Activated CD4-positive, alpha-beta memory T cell treated with anti-CD3 and anti-CD28 coated beads, Interleukin-2, amount 10 ng/mL, durations not matched to agents 7 days and 5 days (primary cell): Measurements from ENCODE around the gene HIF1AN. TPM values are rescaled to one million over a fixed set of nuclear protein-coding genes. Genes with fewer than 3 reads are reported as not detected.
"Not testable (repeated sequence)": the region's sequence is repeated elsewhere in the genome, so short reads cannot be mapped to it uniquely, and the experiment has no call there.

Experiments
- CTCF ChIA-PET: fragments of 350-600 bp; sonication (Branson Sonifier 250); formaldehyde crosslinking; loops from one replicate; lab custom pipeline; 2021; ENCODE audit warnings: antibody characterized with exemption, inconsistent platforms; lab: Charles Lee
- POLR2A ChIA-PET: fragments of 350-600 bp; sonication (Branson Sonifier 250); formaldehyde crosslinking; loops from one replicate; lab custom pipeline; 2021; ENCODE audit warnings: antibody characterized with exemption; lab: Charles Lee
- DNase-seq: peaks from one replicate; pipeline ENCODE4 v3.0.0-alpha.2; 2020
- H3K27ac Mint-ChIP-seq: one replicate; pipeline ENCODE4 v1.8.0; 2021; ENCODE audit warnings: mild to moderate bottlenecking, mixed read lengths
- H3K27me3 Mint-ChIP-seq: one replicate; pipeline ENCODE4 v1.8.0; 2021; ENCODE audit warnings: mixed read lengths
- H3K36me3 Mint-ChIP-seq: one replicate; pipeline ENCODE4 v1.8.0; 2021; ENCODE audit warnings: low read depth, mixed read lengths
- H3K4me1 Mint-ChIP-seq: one replicate; pipeline ENCODE4 v1.8.0; 2021; ENCODE audit warnings: mixed read lengths
- H3K4me3 Mint-ChIP-seq: one replicate; pipeline ENCODE4 v1.8.0; 2021; ENCODE audit warnings: mild to moderate bottlenecking, mixed read lengths
- H3K9me3 Mint-ChIP-seq: one replicate; pipeline ENCODE4 v1.8.0; 2021; ENCODE audit warnings: mixed read lengths
- total RNA-seq, 2 experiments: library from RNA; stranded (reverse); gene quantifications; one replicate each; pipeline ENCODE4 v1.2.3, GENCODE V29; 2021

The HIF1AN gene
- total RNA-seq, 2 experiments from 2014 or later: 57.7 to 58.8 TPM

DNA sequence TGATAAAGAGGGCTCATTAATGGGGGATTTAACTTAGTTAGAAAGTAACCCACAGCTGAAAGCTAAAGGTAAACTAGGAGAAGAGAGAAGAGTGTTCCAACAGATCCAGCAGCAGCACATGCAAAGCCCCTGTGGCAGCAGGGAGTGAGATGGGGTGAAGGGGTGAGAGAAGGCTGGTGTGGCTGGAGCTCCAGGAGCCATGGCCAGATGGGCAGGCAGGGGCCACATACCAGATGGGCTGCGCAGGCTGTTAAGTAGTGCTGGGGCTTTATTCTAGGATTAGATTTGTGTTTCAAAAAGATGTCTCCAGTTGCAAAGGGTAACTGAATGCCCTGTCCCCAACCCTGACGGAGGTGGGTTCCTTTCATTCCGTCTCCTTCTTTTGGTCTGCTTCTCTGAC is 33.2 kb downstream of the HIF1AN start:
- Mint-ChIP-seq H3K9me3 (no peaks in the 10 kb centered on the region), H3K27ac (no peak overlapping the region), H3K4me1 (peaks cover 5% of the 10 kb centered on the region), H3K27me3 (peaks cover 43% of the 10 kb centered on the region), H3K4me3 (no peak overlapping the region), H3K36me3 (no peaks in the 10 kb centered on the region)
- ChIA-PET CTCF (no interaction called here), POLR2A (no interaction called here)
- no peak for DNase-seq

DNA sequence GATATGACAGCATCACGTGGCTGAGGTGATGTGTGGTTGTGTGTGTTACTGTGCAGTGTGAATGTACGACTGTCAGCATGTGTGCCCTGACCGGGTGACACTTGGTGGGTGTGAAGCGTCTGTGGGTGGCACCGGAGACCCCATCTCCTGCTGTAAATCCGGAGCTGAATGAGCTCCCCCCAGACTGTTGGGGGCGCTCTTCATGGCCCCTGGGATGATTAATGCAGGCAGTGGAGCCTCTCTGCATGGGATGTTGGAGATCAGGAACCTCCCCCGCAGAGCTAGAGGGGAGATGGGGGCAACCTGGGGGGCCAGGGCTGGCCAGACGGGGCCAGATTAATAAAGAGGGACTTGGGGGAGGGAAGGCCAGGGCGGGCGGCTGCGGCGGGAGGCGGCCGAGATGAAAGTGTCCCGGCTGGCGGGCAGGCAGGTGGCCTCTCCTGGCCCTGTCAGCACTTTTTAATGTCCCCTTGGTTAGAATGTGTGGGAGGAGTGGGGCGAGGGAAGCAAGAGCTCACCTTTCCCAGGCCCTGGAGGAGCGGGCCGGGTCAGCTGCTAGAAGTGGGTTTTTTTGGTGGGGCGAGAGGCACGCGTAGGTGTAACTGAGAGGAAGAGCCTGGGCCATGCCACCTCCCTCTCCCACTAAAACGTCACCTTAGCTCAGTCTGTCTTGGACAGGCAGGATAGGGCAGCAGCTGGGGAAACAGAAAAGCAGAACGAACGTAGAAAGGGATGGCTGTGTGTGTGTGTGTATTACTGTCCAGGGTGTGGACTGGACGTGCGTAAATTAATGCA is 34.1 kb downstream of the HIF1AN start:
- ChIA-PET POLR2A (no interaction called here), CTCF (interaction anchor here (0.6 to 1.0 kb wide), 3 partner anchors 16 to 327 kb away, joined by 4 read pairs; no protein-coding TSS in a partner anchor)
- H3K27me3 Mint-ChIP-seq: peaks cover 43% of the 10 kb centered on the region
- DNase-seq: no peak
- no peaks in the 10 kb centered on the region for H3K9me3 Mint-ChIP-seq
- no peak overlapping the region for H3K4me3 Mint-ChIP-seq
- H3K36me3 Mint-ChIP-seq: no peaks in the 10 kb centered on the region
- H3K27ac Mint-ChIP-seq: no peak overlapping the region
- H3K4me1 Mint-ChIP-seq: peaks cover 2% of the 10 kb centered on the region

DNA sequence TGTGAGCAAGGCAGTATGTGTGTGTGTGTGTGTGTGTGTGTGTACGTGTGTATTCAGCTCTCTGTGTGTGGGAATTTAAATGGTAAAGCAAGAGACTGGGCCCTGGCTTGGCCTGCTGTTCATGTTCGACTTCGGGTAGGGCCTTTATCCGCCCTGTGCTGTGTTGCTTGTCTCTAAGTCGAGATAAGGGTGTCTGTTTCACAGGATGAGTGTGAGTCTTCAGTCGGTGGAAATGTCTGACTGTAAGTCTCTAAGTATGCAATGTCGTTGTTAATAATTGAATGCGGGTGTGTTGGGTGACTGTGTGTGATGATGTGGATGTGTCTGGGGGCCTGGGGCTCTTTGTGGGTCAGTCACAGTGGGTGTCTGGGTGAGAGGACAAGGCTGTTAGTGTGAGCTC is 34.8 kb downstream of the HIF1AN start:
- Mint-ChIP-seq H3K36me3 (no peaks in the 10 kb centered on the region), H3K4me1 (no peaks in the 10 kb centered on the region), H3K27me3 (peaks cover 40% of the 10 kb centered on the region), H3K4me3 (no peak overlapping the region), H3K27ac (no peak overlapping the region), H3K9me3 (no peaks in the 10 kb centered on the region)
- ChIA-PET CTCF (interaction anchor here (1.0 kb wide), 1 partner anchor 232 kb away, joined by 4 read pairs; no protein-coding TSS in a partner anchor), POLR2A (no interaction called here)
- no peak for DNase-seq

DNA sequence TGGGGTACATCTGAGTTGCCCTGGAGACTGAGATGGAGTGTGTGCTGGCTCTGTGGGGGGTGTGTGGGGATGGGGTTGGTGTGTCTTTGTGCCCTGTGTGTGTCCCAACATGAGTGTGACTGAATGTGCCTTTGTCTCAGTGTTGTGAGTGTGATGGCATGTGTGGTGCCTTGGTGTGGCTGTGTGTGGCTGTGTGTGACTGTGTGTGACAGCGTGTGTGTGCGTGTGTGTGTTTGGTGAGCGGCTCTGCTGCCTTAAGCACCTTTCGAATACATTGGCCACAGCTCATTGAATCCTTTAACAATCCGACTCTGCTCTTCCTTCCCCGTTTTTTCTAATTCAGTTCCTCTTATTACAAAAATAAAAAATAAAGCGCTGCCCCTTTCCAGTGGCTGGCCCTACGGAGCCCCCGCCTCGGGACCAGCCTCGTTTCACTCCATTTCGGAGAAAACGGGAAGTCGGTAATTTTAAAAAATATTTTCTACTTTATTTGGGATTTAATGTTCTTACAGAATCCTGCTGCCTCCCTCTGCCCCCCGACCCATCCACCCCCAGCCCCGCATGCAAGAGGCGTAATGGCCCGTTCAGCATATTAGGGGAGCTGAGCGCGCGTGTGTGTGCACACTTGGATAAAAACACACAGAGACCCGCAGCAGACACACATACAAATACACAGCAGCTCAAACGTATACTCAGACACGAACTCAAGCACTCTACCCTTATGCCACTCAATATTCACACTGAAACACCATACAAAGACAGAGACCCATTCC is 35.5 kb downstream of the HIF1AN start:
- H3K27ac Mint-ChIP-seq: no peak overlapping the region
- no peak overlapping the region for H3K4me3 Mint-ChIP-seq
- ChIA-PET CTCF (no interaction called here), POLR2A (no interaction called here)
- no peaks in the 10 kb centered on the region for H3K9me3 Mint-ChIP-seq
- H3K27me3 Mint-ChIP-seq: peaks cover 39% of the 10 kb centered on the region
- DNase-seq: no peak
- H3K4me1 Mint-ChIP-seq: no peaks in the 10 kb centered on the region
- no peaks in the 10 kb centered on the region for H3K36me3 Mint-ChIP-seq

DNA sequence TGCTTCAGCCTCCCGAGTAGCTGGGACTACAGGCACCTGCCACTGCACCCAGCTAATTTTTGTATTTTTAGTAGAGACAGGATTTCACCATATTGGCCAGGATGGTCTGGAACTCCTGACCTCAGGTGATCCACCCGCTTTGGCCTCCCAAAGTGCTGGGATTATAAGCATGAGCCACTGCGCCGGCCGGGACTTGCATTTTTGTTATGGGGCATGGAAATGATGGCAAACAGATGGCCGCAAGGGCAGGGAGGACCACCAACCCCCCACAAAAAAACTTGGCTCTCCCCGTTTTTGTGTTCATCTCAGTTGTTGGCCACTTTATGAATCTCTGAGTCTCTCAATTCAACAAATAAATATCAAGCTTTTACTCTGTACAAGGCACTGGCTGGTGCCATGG is 39.4 kb downstream of the HIF1AN start:
- DNase-seq, CTCF ChIA-PET, H3K4me1 Mint-ChIP-seq, H3K27ac Mint-ChIP-seq, H3K36me3 Mint-ChIP-seq, H3K4me3 Mint-ChIP-seq, POLR2A ChIA-PET, H3K9me3 Mint-ChIP-seq: not testable (repeated sequence)
- H3K27me3 Mint-ChIP-seq: peaks cover 39% of the 10 kb centered on the region

DNA sequence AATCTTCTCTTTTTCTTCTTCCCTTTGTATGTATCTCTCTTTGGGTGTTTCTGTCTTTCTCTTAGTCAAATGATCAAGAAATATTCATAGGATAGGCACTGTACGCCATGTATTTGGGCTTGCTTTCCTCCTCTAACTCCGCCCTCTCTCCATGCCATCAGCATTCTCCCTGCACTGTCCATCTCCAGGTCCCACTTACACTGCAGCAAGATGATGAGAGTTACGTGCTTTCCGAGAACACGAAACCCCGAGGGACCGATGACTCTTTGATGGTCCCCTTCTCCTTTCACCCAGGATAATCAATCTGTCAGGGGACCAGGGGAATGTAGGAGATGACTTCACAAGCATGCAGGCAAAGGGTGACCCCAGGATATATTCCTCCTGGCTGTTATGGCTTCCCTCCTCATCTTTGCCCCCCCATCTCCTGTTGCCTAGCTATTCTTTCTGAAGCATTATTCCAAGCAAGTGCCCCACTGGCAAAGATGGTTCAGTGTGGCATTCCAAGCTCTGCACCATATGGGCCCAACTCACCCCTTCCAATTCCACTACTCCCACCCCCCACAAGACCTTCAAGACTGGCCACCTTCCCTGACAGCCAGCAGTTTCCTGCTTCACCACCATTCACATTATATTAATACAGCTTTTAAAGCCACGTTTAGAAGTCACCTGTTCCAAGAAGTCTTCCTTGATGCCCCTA is 40.0 kb downstream of the HIF1AN start:
- H3K27me3 Mint-ChIP-seq: peaks cover 40% of the 10 kb centered on the region
- H3K36me3 Mint-ChIP-seq: no peaks in the 10 kb centered on the region
- no peak overlapping the region for H3K4me3 Mint-ChIP-seq
- ChIA-PET POLR2A (no interaction called here), CTCF (no interaction called here)
- H3K4me1 Mint-ChIP-seq: no peaks in the 10 kb centered on the region
- H3K9me3 Mint-ChIP-seq: no peaks in the 10 kb centered on the region
- no peak for DNase-seq
- H3K27ac Mint-ChIP-seq: no peak overlapping the region

DNA sequence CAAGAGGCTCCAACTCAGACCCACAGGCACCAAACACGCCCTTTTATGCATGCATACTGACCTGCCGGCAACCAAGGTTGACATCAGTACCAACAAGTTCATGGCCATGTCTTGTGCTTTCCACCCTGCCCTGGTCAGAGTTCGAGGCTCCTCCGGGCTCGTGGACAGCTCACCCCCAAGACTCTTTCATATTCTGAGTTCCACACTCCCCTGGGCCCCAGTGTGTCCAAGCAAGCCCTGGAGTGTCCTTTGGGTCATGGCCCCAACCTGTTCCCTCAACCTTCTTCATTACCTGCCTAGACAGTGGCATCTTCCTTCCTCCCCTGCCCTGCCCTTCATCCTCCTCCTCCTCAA is 40.5 kb downstream of the HIF1AN start:
- Mint-ChIP-seq H3K36me3 (no peaks in the 10 kb centered on the region), H3K9me3 (no peaks in the 10 kb centered on the region), H3K27ac (no peak overlapping the region), H3K27me3 (peaks cover 44% of the 10 kb centered on the region), H3K4me3 (no peak overlapping the region), H3K4me1 (no peaks in the 10 kb centered on the region)
- POLR2A ChIA-PET: no interaction called here
- CTCF ChIA-PET: no interaction called here
- DNase-seq: no peak

DNA sequence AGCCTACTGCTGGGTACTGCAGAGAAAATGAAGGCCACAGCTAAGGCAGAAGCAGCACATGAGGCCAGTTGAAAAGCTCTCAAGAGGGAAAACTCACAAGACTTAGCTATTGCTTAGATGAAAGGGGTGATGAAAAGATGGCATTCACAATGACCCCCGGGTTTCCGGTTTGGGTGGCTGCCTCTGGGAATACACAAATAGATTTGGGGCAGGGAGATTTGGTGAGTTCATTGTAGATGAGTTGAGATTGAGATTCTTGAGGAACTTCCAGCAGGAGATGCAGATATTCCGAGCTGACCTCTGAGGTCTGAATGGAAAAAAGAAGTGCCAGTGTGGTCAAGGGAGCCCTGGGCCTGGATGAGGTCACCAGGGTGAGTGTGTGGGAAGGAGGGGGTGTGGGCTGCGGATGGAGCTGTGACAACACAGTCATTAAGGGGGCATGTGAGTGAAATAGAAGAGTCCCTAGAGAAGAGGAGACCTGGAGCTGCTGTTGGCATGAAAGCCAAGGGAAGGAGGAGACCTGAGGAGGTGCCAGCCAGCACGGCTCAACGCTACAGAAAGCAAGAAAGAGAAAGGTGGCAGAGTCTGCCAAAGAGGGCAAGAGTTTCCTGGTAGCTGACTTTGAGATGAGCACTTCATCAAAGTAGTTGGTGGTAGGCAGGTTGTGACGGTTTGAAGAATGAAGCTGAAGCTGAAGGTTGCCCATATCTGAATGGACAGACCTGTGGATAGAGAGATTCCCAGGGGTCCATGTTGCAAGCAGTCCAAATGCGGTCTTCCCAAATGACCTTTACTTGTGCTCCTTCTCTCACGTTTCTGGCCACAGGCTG is 43.7 kb downstream of the HIF1AN start:
- CTCF ChIA-PET: no interaction called here
- no peak for DNase-seq
- Mint-ChIP-seq H3K36me3 (no peaks in the 10 kb centered on the region), H3K27me3 (peaks cover 48% of the 10 kb centered on the region), H3K9me3 (no peaks in the 10 kb centered on the region), H3K4me1 (no peaks in the 10 kb centered on the region), H3K4me3 (no peak overlapping the region), H3K27ac (no peak overlapping the region)
- POLR2A ChIA-PET: no interaction called here

DNA sequence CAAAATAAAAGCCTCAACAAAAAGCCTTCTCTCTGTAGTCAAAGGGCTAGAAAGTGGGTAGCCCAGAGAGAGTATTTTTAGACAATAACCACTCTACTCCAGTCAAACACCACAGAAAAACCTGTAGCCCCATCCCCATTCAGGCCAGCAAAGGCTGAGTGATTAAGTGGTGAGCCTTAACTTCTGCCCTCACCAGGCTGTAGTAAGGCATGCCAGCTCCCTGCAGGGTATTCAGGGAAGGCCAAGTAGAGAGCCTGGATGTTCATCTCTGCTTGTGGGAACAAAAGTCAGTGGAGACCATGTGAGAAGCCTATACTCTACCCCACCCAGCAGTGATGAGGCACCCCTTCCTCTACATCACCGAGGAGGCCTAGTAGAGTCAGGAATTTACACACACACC is 51.2 kb downstream of the HIF1AN start:
- Mint-ChIP-seq H3K27ac (no peak overlapping the region), H3K4me1 (no peaks in the 10 kb centered on the region), H3K9me3 (no peaks in the 10 kb centered on the region), H3K4me3 (no peak overlapping the region), H3K36me3 (no peaks in the 10 kb centered on the region), H3K27me3 (peaks cover 64% of the 10 kb centered on the region)
- ChIA-PET CTCF (no interaction called here), POLR2A (no interaction called here)
- no peak for DNase-seq

DNA sequence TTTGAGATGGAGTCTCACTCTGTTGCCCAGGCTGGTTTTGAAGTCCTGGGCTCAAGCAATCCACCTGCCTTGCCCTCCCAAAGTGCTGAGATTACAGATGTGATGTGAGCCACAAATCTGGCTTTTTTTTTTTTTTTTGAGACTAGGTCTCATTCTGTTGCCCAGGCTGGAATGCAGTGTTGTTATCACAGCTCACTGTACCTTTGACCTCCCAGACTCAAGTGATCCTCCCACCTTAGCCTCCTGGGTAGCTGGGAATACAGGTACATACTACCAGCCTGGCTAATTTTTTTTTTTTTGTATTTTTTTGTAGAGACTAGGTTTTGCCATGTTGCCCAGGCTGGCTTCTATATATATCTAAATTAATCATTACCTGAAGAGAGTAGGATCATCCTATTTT is 62.4 kb downstream of the HIF1AN start:
- no peaks in the 10 kb centered on the region for H3K4me1 Mint-ChIP-seq
- ChIA-PET CTCF (no interaction called here), POLR2A (no interaction called here)

DNA sequence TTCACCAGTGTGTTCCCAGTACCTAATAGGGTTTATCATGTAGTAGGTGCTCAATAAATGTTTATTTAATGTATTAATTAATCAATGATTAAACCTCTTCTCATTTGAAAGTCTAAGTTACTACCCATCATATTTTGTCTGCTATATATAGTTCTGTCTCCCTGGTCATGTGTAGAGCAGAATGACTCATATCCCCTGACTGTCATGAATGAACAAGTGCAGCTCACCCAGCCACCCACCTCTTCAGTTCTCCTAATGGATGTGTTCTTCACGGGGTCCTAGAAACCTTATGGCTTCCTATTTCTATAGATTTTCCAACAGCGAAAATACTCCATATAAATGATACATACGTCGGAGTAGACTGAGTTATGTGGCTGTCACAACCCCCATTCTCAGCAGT is 64.5 kb downstream of the HIF1AN start:
- no peak overlapping the region for H3K4me3 Mint-ChIP-seq
- peaks cover 26% of the 10 kb centered on the region for H3K27me3 Mint-ChIP-seq
- no peak overlapping the region for H3K27ac Mint-ChIP-seq
- DNase-seq: no peak
- no peaks in the 10 kb centered on the region for H3K4me1 Mint-ChIP-seq
- no peaks in the 10 kb centered on the region for H3K36me3 Mint-ChIP-seq
- no peaks in the 10 kb centered on the region for H3K9me3 Mint-ChIP-seq
- ChIA-PET CTCF (interaction anchor here (1.2 kb wide), 1 partner anchor 232 kb away, joined by 3 read pairs; no protein-coding TSS in a partner anchor), POLR2A (no interaction called here)

More for the DNA sequence above, 62.4 kb downstream of the HIF1AN start:
- H3K27ac Mint-ChIP-seq: no peak overlapping the region
- H3K36me3 Mint-ChIP-seq: no peaks in the 10 kb centered on the region
- no peak overlapping the region for H3K4me3 Mint-ChIP-seq
- H3K9me3 Mint-ChIP-seq: no peaks in the 10 kb centered on the region
- DNase-seq: no peak
- H3K27me3 Mint-ChIP-seq: peaks cover 23% of the 10 kb centered on the region

DNA sequence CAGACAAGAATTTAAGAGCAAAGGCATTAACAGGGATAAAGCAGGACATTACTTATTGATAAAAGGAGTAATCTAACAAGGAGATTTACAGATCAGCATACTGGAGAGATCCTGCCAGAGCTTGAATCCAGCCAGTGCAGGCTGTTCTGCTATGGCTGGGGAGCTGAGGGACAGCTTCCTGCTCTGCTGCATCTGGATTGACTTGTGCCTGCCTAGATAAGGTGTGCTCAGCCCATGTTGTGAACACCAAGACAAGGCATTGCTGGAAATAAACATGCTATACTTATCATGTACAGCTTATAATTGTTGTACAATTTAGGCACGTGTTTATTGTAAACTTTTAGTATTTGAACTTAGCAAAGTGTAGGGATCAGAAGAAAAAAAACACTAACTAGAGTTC is 71.7 kb downstream of the HIF1AN start:
- H3K4me3 Mint-ChIP-seq: no peak overlapping the region
- no peaks in the 10 kb centered on the region for H3K36me3 Mint-ChIP-seq
- H3K9me3 Mint-ChIP-seq: no peaks in the 10 kb centered on the region
- no peak for DNase-seq
- no peaks in the 10 kb centered on the region for H3K4me1 Mint-ChIP-seq
- ChIA-PET CTCF (no interaction called here), POLR2A (no interaction called here)
- no peak overlapping the region for H3K27ac Mint-ChIP-seq
- H3K27me3 Mint-ChIP-seq: peaks cover 54% of the 10 kb centered on the region
